HAP-1 (cell line): ENCODE measurements around the gene FAM107B.

ENCODE experiments used
- DNase-seq, 2 experiments: peaks; one replicate each; pipeline ENCODE4 v3.0.0-alpha.2; 2016 to 2020; ENCODE audit warnings: low spot score in 2 of 2
- H3K27me3 ChIP-seq: fragments of 250-450 bp; sonication (Bioruptor Pico); 2 replicates; pipeline ENCODE4 v1.5.1; 2020; ENCODE audit warnings: low read depth, mild to moderate bottlenecking, moderate library complexity
- H3K36me3 ChIP-seq: fragments of 250-450 bp; sonication (Bioruptor Pico); replicated peaks from 2 replicates; pipeline ENCODE4 v1.5.1; 2020; ENCODE audit warnings: mild to moderate bottlenecking
- H3K4me1 ChIP-seq: fragments of 250-450 bp; sonication (Bioruptor Pico); 2 replicates; pipeline ENCODE4 v1.5.1; 2020; ENCODE audit warnings: mild to moderate bottlenecking
- H3K4me3 ChIP-seq: fragments of 250-450 bp; sonication (Bioruptor Pico); 2 replicates; pipeline ENCODE4 v1.5.1; 2020; ENCODE audit warnings: mild to moderate bottlenecking, moderate library complexity
- H3K9me3 ChIP-seq: fragments of 250-450 bp; sonication (Bioruptor Pico); 2 replicates; pipeline ENCODE4 v1.5.1; 2020; ENCODE audit warnings: mild to moderate bottlenecking, moderate library complexity
- in situ Hi-C: fragments of 300-500 bp; cut with MboI; formaldehyde crosslinking; loops from 3 replicates; pipeline ENCODE4 v1.14.3; 2020; ENCODE audit warnings: low sequenced_read_pairs, inconsistent platforms, mixed read lengths

Gene FAM107B

DNA sequence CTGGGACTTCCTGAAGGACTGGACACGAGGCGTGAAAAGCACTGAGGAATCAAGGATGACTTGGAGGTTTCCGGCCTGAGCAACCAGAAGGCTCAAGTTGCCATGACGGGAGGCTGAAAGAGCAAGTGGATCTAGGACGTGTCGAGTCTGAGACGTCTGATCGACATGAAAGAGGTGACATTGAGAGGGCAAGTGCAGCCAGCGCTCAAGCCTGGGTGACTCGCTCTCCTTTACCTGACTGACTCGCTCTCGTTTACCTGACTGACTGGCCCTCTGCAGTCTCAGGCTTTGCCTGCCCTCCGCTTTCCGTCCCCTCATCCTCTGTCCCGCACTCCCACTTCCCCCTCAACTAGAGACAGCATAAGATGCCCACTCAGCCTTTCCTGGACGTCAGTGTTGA is 241.4 kb downstream of the FAM107B start:
- no peaks in the 10 kb centered on the region; the same call in 1 of the 2 replicates for H3K36me3 ChIP-seq
- in situ Hi-C loops = no loop called here

DNA sequence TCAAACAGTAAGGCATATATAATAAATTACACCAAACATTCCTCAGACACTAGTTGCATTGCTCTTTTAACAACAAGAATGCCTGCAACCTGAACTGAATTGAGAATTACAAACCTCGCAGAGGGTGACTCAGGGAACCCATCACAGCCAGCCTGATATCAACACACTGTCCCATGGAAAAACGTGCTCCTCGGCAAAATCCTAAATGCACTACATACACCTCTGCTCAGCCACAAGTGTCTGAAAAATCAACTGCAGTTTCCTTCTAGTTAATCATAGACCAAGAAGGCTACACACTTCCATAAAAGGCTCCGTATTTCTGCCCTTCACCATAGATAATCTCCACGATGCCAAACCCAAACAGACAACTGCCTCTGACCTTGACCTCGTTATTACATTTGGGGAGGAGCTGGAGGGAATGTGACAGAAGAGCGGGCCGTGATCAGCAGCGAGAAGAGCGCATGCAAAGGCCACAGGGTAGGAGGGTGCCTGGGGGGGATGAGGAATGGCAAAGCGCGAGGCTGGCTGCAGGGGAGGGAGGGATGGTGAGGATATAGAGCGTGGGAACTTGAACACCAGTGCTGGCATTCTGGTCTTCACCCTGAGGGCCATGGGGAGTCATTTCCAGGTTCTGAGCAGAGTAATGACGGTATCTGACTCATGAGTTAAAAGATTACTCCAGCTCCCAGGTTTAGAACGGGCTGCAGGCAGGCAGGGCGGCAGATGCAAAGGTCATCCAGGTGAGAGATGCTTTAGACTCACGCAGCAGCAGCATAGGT is 242.0 kb downstream of the FAM107B start:
- in situ Hi-C loops = no loop called here
- Histone ChIP-seq H3K4me3 (no peak overlapping the region), H3K36me3 (no peaks in the 10 kb centered on the region; the same call in 1 of the 2 replicates), H3K4me1 (peaks cover 5% of the 10 kb centered on the region), H3K9me3 (no peaks in the 10 kb centered on the region), H3K27me3 (no peaks in the 10 kb centered on the region)
- DNase-seq = no peak

More for the DNA sequence above, 241.4 kb downstream of the FAM107B start:
- no peak for DNase-seq
- Histone ChIP-seq H3K27me3 (no peaks in the 10 kb centered on the region), H3K9me3 (no peaks in the 10 kb centered on the region), H3K4me3 (no peak overlapping the region), H3K4me1 (peaks cover 5% of the 10 kb centered on the region)

DNA sequence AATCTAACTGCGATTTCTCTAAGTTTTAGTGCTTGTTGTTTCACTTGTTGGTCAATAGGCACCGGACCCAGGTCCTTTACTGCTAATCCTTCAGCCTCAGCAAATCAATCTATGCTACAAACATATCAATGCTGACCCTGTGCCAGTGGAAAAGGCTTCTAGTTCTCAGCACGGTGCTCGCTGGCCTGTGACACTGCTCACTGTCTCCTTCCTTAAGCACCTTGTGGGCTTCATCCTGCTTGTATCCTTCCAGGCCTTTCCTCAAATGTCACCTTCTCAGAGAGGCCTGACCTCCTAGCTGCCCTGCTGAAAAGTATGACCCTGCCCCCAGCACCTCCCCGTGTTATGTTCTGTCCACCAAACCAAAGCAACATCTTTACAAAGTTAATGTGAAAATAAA is 242.7 kb downstream of the FAM107B start:
- Histone ChIP-seq H3K27me3 (no peaks in the 10 kb centered on the region), H3K9me3 (no peaks in the 10 kb centered on the region), H3K4me3 (no peak overlapping the region), H3K36me3 (no peaks in the 10 kb centered on the region; the same call in 1 of the 2 replicates), H3K4me1 (peaks cover 5% of the 10 kb centered on the region)
- DNase-seq = no peak
- in situ Hi-C loops = no loop called here

DNA sequence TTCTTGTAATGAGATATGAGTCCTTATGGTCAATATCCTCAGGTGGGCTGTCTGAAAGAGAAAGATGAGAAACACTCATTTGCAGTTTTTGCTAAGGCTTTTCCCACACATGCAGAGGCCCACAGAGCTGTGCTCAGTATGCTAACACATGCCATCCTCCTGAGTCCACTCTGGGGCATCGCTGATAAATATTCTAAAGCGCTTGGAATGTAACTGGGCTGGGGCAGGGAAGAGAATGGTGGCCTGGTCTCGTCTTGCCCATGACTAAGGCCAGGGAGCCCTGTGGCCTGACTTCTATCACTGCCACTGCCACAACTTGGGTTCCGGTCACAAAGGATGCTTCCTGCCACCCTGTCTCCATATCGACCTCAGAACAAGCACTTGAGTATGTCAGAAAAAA is 244.2 kb downstream of the FAM107B start:
- DNase-seq = no peak
- in situ Hi-C loops = no loop called here
- peaks cover 4% of the 10 kb centered on the region for H3K4me1 ChIP-seq
- no peaks in the 10 kb centered on the region; the same call in 1 of the 2 replicates for H3K36me3 ChIP-seq
- no peak overlapping the region for H3K4me3 ChIP-seq
- H3K9me3 ChIP-seq = no peaks in the 10 kb centered on the region
- H3K27me3 ChIP-seq = no peaks in the 10 kb centered on the region

DNA sequence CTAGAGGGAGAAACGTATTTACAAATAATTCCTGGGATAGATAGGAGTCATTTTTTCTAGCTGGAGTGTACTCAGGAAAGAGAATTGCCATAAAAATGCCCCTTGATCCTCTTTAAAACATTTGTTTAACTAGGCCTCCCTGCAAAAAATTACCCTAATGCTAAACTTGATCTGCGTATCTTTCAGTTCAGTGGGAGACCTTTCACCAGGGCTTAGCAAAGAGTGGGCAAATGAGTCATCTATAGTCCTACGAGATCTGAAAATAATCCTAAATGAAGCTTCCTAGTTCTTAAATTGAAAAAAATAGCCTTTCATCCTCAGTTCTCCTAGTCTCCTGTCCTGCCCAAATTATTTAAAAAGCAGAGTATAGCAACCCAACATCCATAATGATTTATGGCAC is 245.3 kb downstream of the FAM107B start:
- no peaks in the 10 kb centered on the region for H3K4me1 ChIP-seq
- no peaks in the 10 kb centered on the region; the same call in 1 of the 2 replicates for H3K36me3 ChIP-seq
- DNase-seq = no peak
- no peak overlapping the region for H3K4me3 ChIP-seq
- no peaks in the 10 kb centered on the region for H3K27me3 ChIP-seq
- in situ Hi-C loops = no loop called here
- H3K9me3 ChIP-seq = no peaks in the 10 kb centered on the region

DNA sequence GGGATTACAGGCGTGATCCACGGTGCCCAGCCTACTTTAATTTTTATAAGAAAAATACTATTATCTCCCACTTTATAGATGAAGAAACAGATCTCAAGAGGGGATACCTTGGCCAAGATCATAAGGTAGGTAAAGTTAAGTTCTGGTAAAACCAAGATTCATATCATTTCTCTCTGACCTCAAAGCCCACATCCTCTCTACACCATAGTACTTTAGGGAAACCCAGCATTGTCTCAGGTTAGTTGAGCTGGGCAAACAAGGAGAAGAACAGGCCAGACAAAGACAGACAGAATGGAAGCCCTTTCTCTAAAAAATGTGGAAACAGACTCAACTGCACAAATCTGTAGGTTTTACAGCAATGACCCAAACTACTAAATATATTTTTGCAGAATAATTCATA is 246.2 kb downstream of the FAM107B start:
- no peaks in the 10 kb centered on the region for H3K27me3 ChIP-seq
- in situ Hi-C loops = no loop called here
- DNase-seq = no peak
- H3K36me3 ChIP-seq = no peaks in the 10 kb centered on the region; the same call in 1 of the 2 replicates
- no peak overlapping the region for H3K4me3 ChIP-seq
- H3K9me3 ChIP-seq = no peaks in the 10 kb centered on the region
- no peaks in the 10 kb centered on the region for H3K4me1 ChIP-seq

DNA sequence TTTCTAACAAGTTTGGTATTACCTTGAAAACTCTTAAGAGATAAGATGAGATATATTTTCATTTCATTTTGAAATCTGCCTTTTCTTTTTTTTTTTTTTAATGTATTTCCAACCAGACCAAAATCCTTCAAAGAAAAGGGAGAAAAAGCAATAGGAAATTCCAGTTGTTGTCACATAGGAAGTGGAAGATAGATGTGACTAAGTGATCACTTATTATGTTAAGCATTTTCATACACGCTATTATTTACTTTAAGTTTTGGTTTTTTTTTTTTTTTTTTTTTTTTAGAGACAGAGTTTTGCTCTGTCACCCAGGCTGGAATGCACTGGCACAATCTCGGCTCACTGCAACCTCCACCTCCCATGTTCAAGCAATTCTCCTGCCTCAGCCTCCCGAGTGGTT is 246.8 kb downstream of the FAM107B start:
- no peak for DNase-seq
- no peaks in the 10 kb centered on the region for H3K27me3 ChIP-seq
- in situ Hi-C loops = no loop called here
- no peaks in the 10 kb centered on the region for H3K9me3 ChIP-seq
- no peaks in the 10 kb centered on the region; the same call in 1 of the 2 replicates for H3K36me3 ChIP-seq
- H3K4me1 ChIP-seq = no peaks in the 10 kb centered on the region
- H3K4me3 ChIP-seq = no peak overlapping the region

DNA sequence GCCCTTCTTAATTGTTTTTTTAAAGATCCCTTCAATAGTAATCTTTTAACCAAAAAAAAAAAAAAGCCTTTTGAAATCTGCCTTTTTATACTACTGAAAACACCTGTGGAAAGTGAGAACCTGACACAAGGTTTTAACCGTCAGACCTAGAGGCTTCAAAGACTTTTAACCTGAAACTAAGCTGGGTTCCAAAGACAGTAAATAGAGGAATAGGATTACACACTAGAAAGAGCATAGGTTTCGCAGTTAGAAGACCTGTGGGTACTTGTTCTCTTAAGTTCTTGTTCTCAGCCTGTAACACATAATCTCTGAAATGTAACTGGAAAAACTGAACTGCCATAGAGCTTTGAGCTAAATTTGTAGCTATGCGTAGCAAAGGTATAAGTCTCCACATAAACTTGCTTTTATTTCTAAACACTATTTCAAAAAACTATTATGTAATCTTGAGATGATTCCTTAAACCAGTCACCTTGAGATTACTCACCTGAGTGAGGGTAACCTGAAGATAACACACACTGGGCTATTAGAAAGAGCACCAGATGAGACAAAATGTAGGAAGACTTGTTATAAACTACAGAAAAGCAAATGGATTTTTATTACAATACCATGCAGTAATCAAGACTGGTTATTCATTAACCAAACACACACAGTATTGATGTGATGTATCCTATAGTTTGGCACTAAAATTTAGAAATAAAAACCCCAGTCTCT is 247.4 kb downstream of the FAM107B start:
- Histone ChIP-seq H3K36me3 (no peaks in the 10 kb centered on the region; the same call in 1 of the 2 replicates), H3K9me3 (no peaks in the 10 kb centered on the region), H3K27me3 (no peaks in the 10 kb centered on the region), H3K4me1 (no peaks in the 10 kb centered on the region), H3K4me3 (no peak overlapping the region)
- in situ Hi-C loops = no loop called here
- no peak for DNase-seq

DNA sequence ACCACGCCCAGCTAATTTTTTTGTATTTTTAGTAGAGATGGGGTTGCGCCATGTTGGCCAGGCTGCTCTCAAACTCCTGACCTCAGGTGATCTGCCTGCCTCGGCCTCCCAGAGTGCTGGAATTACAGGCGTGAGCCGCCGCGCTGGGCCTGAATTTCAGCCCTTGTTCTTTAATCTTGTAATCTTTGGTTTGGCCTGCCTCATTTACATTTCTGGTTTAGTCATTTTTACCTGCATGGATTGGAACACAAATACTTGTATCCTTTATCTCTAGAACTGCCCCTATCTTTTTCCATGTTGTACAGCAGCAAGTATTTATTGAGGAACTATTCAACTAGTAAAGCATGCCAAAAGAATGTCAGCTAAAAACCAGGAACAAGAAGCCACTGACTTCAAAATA is 248.4 kb downstream of the FAM107B start:
- in situ Hi-C loops = no loop called here
- H3K27me3 ChIP-seq = no peaks in the 10 kb centered on the region
- no peaks in the 10 kb centered on the region for H3K4me1 ChIP-seq
- H3K4me3 ChIP-seq = no peak overlapping the region
- no peaks in the 10 kb centered on the region; the same call in 1 of the 2 replicates for H3K36me3 ChIP-seq
- no peak for DNase-seq
- no peaks in the 10 kb centered on the region for H3K9me3 ChIP-seq

DNA sequence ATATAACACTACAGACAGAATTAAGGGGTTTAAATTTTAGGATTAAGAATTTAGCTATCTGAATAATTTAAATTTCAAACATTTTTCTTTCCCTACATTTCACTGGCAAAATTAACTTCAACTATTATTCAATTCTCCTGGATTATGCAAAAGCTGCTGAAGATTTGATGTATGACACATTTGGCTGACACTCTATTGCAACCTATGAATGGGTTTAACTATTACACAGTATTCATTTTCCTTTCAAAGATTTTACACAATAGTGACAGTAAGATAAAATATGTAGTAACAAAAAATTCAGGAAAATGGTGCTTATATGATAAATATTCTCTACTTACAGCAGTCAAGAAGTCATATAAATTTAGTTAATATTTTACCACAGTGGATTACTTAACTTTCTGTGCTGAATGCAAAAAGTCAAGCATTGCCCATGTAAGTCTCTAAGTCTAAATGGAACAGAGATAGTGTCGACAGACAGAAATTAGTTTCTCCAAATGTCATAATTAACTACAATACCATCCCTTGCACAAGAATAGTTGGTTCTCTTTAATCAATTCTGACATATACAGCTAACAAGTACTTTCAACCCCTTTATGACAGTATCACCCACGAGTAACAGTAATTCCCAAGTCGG is 249.9 kb downstream of the FAM107B start:
- DNase-seq = no peak
- Histone ChIP-seq H3K9me3 (no peaks in the 10 kb centered on the region), H3K4me1 (no peaks in the 10 kb centered on the region), H3K36me3 (peaks cover 9% of the 10 kb centered on the region), H3K4me3 (no peak overlapping the region), H3K27me3 (no peaks in the 10 kb centered on the region)
- in situ Hi-C loops = loop anchor here (25.0 kb wide), 1 partner anchor 562 kb away; the partner anchor contains the start of genes ACBD7 and RPP38

DNA sequence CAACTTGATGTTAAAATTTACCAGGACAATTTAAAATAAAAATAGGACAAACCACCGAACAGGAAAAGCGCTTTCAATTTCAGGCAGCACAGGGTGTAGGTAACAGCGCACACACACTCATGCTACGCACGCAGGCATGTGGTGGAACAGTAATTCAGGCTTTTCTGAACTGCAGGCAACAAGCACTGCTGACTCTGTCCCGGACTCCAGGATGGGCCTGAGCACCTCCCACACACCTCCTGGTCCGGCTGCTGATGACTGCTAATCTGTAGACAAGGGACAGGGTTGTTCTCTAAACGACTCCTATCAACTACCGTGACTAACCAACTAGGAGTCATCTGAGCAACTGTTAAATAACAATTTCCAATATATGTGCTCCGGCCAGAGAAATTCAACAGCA is 251.4 kb downstream of the FAM107B start:
- no peak overlapping the region for H3K4me3 ChIP-seq
- DNase-seq = no peak
- H3K4me1 ChIP-seq = no peaks in the 10 kb centered on the region
- H3K27me3 ChIP-seq = no peaks in the 10 kb centered on the region
- in situ Hi-C loops = loop anchor here (25.0 kb wide), 1 partner anchor 564 kb away; the partner anchor contains the start of genes ACBD7 and RPP38
- peaks cover 9% of the 10 kb centered on the region; the same call in 1 of the 2 replicates for H3K36me3 ChIP-seq
- H3K9me3 ChIP-seq = no peaks in the 10 kb centered on the region

DNA sequence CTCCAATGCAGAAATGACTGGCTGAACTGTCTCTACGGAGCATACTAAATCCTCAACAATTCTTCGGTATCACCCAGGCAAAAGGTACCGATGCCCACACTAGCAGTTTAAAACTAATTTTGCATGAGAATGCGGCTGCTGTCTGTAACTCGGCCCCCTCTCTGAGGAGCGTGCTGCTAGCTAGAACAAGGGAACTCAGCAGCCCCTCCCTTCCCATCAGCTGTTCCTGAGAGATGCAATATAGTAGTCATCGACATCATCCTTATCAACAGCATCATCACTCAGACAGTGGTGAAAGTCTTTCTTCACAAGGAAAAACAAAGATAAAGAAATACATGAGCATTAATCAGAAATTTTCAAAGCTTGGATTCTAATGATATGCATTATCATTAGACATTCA is 254.9 kb downstream of the FAM107B start:
- Histone ChIP-seq H3K9me3 (no peaks in the 10 kb centered on the region), H3K27me3 (no peaks in the 10 kb centered on the region), H3K4me3 (no peak overlapping the region), H3K4me1 (no peaks in the 10 kb centered on the region), H3K36me3 (peaks cover 9% of the 10 kb centered on the region; the same call in 1 of the 2 replicates)
- DNase-seq = no peak
- in situ Hi-C loops = loop anchor here (25.0 kb wide), 1 partner anchor 568 kb away; the partner anchor contains the start of genes ACBD7 and RPP38

DNA sequence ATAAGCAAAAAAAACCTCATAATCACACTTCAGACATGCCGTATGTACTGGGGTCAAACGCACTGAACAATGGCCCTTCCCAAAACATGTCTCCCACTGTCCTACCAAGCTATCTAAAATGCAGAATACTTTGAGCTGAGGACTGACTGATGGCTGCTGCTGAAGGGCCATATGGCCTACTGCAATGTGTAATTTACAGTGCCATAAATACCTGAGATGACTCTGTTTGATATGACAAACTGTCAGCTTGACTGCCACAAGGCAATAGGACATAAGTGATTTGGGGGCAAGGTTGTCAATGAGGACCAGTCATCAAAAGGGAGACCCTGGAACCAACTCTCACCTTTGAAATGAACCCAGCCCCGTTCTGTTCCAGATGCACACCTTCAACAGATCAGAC is 256.5 kb downstream of the FAM107B start:
- no peaks in the 10 kb centered on the region for H3K27me3 ChIP-seq
- H3K36me3 ChIP-seq = peaks cover 9% of the 10 kb centered on the region; the same call in 1 of the 2 replicates
- H3K4me1 ChIP-seq = no peaks in the 10 kb centered on the region
- in situ Hi-C loops = loop anchor here (25.0 kb wide), 1 partner anchor 569 kb away; the partner anchor contains the start of genes ACBD7 and RPP38
- no peak for DNase-seq
- H3K4me3 ChIP-seq = no peak overlapping the region
- no peaks in the 10 kb centered on the region for H3K9me3 ChIP-seq
